ENCODE data around the gene PNPLA3. TPM values are rescaled to one million over a fixed set of nuclear protein-coding genes. Genes with fewer than 3 reads are reported as not detected.

PNPLA3 gene
- total RNA-seq, 3 donors from 2014 or later = 2.4 to 3.1 (median 2.9) TPM

DNA sequence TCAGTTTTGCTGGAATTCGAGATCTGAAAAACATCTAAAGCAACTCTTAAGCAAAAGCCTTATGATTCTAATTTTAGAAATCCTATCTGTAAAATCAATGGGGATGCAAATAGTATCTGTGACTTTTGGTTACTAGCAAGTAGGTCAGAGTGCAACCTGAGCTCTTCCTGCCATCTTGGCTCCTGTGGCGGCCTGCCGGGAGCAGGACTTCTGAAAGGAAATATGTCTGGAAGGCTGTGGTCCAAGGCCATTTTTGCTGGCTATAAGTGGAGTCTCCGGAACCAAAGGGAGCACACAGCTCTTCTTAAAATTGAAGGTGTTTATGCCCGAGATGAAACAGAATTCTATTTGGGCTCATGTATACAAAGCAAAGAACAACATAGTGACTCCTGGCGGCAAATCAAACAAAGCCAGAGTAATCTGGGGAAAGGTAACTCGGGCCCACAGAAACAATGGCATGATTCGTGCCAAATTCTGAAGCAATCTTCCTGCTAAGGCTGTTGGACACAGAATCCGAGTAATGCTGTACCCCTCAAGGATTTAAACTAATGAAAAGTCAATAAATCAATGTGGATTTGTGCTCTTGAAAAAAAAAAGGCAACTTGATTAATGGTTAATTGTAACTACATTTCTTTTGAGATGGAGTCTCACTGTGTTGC, 33.3 kb downstream of the PNPLA3 start:
- Histone ChIP-seq H3K4me3 (peak overlapping the region in 2 of 3 donors; percentile 86 to 92), H3K36me3 (no peaks in the 10 kb centered on the region), H3K9me3 (no peaks in the 10 kb centered on the region), H3K4me1 (peaks cover 0 to 10% of the 10 kb centered on the region in 2 donors), H3K27me3 (peaks cover 0 to 5% of the 10 kb centered on the region in 2 donors), H3K27ac (peak overlapping the region in 1 of 2 donors; percentile 21)
- TF ChIP-seq, protein P1, sequence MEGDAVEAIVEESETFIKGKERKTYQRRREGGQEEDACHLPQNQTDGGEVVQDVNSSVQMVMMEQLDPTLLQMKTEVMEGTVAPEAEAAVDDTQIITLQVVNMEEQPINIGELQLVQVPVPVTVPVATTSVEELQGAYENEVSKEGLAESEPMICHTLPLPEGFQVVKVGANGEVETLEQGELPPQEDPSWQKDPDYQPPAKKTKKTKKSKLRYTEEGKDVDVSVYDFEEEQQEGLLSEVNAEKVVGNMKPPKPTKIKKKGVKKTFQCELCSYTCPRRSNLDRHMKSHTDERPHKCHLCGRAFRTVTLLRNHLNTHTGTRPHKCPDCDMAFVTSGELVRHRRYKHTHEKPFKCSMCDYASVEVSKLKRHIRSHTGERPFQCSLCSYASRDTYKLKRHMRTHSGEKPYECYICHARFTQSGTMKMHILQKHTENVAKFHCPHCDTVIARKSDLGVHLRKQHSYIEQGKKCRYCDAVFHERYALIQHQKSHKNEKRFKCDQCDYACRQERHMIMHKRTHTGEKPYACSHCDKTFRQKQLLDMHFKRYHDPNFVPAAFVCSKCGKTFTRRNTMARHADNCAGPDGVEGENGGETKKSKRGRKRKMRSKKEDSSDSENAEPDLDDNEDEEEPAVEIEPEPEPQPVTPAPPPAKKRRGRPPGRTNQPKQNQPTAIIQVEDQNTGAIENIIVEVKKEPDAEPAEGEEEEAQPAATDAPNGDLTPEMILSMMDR (IDR thresholded peaks at IDR 0.05) = no peak
- TF ChIP-seq POLR2AphosphoS5 (IDR thresholded peaks at IDR 0.05) (no peak), POLR2A (IDR thresholded peaks at IDR 0.05) (no peak)
- intact Hi-C loops (cut with DNase I; ENCODE audit: low total_unique reads) = no loop called here
- no peak for DNase-seq (ENCODE audit: low spot score in 2 of 2)

DNA sequence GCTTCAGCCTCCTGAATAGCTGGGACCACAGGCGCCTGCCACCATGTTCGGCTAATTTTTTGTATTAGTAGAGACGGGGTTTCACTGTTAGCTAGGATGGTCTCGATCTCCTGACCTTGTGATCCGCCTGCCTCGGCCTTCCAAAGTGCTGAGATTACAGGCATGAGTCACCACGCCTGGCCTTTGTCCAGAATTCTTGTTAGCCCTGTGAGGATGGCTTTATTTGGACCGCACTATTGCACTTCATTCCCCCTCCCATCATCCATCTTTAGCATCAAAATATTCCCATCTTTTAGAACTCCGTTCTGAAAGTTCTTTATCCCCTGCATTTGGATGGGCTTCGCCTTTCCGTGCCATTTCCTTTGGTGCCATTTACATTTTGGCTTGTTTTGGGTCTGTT, 34.3 kb downstream of the PNPLA3 start:
- TF ChIP-seq, protein P1 (IDR thresholded peaks at IDR 0.05) = no peak
- no peak for TF ChIP-seq POLR2A (IDR thresholded peaks at IDR 0.05)
- TF ChIP-seq POLR2AphosphoS5 (IDR thresholded peaks at IDR 0.05) = no peak
- no peaks in the 10 kb centered on the region for H3K36me3 ChIP-seq
- H3K27me3 ChIP-seq = no peaks in the 10 kb centered on the region
- intact Hi-C loops (cut with DNase I; ENCODE audit: low total_unique reads) = no loop called here
- H3K27ac ChIP-seq = no peak overlapping the region
- no peak for DNase-seq (ENCODE audit: low spot score in 2 of 2)
- peaks cover 0 to 10% of the 10 kb centered on the region in 2 donors for H3K4me1 ChIP-seq
- no peaks in the 10 kb centered on the region for H3K9me3 ChIP-seq
- no peak overlapping the region for H3K4me3 ChIP-seq

DNA sequence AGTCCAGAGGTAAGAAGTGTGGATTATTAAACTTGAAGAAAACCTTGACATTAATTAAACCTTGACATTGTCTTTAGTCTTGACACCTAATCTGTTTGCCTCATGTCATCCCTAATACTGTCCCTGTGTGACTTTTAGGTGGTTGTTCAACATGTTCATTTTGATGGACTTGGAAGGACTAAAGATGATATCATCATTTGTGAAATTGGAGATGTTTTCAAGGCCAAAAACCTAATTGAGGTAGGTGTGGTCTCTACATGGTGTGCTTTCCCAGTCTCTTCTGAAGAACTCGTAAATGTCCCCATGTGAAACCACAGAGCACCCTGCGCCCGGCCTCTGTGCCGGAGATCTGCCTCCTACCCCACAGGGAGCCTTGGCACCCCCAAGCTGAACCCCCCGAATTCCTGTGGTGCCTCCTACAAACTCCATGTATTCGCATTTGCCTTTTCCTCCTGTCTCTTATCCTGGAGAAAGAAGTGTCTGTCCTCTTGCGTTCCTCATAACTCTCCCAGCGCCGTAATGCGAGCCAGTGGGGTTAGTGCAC, 40.8 kb downstream of the PNPLA3 start:
- TF ChIP-seq, protein P1 (IDR thresholded peaks at IDR 0.05) = no peak
- TF ChIP-seq POLR2A (IDR thresholded peaks at IDR 0.05) = no peak
- TF ChIP-seq POLR2AphosphoS5 (IDR thresholded peaks at IDR 0.05) = no peak
- Histone ChIP-seq H3K36me3 (no peaks in the 10 kb centered on the region), H3K27ac (no peak overlapping the region)

DNA sequence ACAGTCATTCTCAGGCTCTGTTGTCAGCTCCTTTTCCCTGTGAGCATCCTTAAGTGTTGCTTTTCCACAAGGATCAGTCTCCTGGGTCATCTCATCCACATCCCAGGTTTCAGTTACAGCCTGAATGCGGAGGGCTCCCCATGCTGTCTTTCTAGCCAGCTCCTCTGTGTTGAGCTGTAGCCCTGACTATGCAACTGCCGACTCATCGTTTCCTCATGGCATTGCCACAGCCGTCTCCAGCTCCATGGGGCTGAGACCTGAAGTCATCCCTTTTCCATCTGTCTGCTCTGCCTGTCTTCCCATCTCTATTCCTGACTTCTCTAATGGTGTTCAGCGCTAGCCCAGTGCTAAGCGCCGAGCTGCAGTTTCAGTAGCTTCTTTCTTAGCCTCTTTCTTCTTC, 43.5 kb downstream of the PNPLA3 start:
- peak in 1 of 2 donors; percentile 19 for DNase-seq (ENCODE audit: low spot score in 2 of 2)
- H3K27ac ChIP-seq = no peak overlapping the region
- H3K4me3 ChIP-seq = no peak overlapping the region
- H3K9me3 ChIP-seq = no peaks in the 10 kb centered on the region
- H3K36me3 ChIP-seq = no peaks in the 10 kb centered on the region
- TF ChIP-seq POLR2AphosphoS5 (IDR thresholded peaks at IDR 0.05) (no peak), POLR2A (IDR thresholded peaks at IDR 0.05) (no peak)
- TF ChIP-seq, protein P1 (IDR thresholded peaks at IDR 0.05) = no peak
- intact Hi-C loops (cut with DNase I; ENCODE audit: low total_unique reads) = no loop called here
- H3K4me1 ChIP-seq = no peaks in the 10 kb centered on the region
- H3K27me3 ChIP-seq = no peaks in the 10 kb centered on the region

More for the DNA sequence above, 40.8 kb downstream of the PNPLA3 start:
- no peak overlapping the region for H3K4me3 ChIP-seq
- intact Hi-C loops (cut with DNase I; ENCODE audit: low total_unique reads) = no loop called here
- no peaks in the 10 kb centered on the region for H3K27me3 ChIP-seq
- DNase-seq (ENCODE audit: low spot score in 2 of 2) = no peak
- H3K4me1 ChIP-seq = no peaks in the 10 kb centered on the region
- H3K9me3 ChIP-seq = no peaks in the 10 kb centered on the region

DNA sequence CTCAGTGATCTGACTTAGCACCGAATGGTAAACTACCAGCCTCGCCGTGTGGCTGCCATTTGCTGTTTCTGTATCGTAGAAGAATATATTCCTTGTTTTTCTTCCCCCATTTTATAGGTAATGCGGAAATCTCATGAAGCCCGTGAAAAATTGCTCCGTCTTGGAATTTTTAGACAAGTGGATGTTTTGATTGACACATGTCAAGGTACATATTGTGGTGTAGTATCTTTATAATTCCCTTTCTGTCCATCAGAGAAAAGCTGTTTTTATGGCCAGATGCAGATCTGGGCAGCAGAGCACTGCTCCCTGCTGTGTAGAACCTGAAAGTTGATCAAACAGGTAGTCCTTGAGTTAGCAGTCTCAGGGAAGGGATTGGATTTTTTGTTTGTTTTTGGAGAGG, 45.0 kb downstream of the PNPLA3 start:
- no peaks in the 10 kb centered on the region for H3K36me3 ChIP-seq
- no peaks in the 10 kb centered on the region for H3K27me3 ChIP-seq
- intact Hi-C loops (cut with DNase I; ENCODE audit: low total_unique reads) = no loop called here
- no peak for DNase-seq (ENCODE audit: low spot score in 2 of 2)
- no peaks in the 10 kb centered on the region for H3K4me1 ChIP-seq
- TF ChIP-seq POLR2A (IDR thresholded peaks at IDR 0.05) (no peak), POLR2AphosphoS5 (IDR thresholded peaks at IDR 0.05) (no peak)
- TF ChIP-seq, protein P1 (IDR thresholded peaks at IDR 0.05) = no peak
- H3K9me3 ChIP-seq = no peaks in the 10 kb centered on the region
- H3K4me3 ChIP-seq = no peak overlapping the region
- no peak overlapping the region for H3K27ac ChIP-seq
